ENCODE results near the gene CYBB. TPM values are rescaled to one million over a fixed set of nuclear protein-coding genes. Genes with fewer than 3 reads are reported as not detected.

Gene CYBB
- total RNA-seq, 1 experiment from 2014 or later = 0.24 TPM

- Histone ChIP-seq H3K27ac (no peak overlapping the region), H3K4me3 (no peak overlapping the region), H3K36me3 (no peaks in the 10 kb centered on the region), H3K4me1 (replicated peaks) (peaks cover under 1% of the 10 kb centered on the region; the same call in 1 of the 2 replicates), H3K9me3 (replicated peaks) (no peaks in the 10 kb centered on the region), H3K27me3 (replicated peaks) (no peaks in the 10 kb centered on the region)
- no peak for DNase-seq (ENCODE audit: low read depth in 1 of 2, low spot score in 2 of 2)
Measured at GRCh38 chrX:37830371-37830770, 50.5 kb downstream of the CYBB start.

DNA sequence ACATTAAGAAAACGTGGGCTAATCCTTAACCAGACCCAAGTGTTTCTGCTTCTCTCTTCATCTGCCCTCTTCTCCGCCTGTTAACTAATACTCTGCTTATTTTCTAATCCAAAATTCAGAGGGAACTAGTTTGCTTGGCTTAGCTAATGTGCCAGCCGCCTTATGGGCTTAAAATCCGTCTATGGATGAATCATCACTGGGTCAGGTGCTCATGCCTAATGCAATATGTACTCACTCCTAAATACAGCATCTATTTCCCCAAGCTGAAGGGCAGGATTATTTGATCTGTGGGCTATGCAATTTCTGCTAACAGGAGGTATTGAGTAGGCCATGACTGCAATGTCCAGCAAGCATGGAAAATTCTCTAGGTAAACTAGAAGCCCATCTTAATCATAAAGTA lies 55.1 kb downstream of the CYBB start:
- H3K36me3 ChIP-seq = no peaks in the 10 kb centered on the region
- H3K4me3 ChIP-seq = no peak overlapping the region
- no peaks in the 10 kb centered on the region for H3K4me1 ChIP-seq (replicated peaks)
- H3K27me3 ChIP-seq (replicated peaks) = no peaks in the 10 kb centered on the region
- no peak overlapping the region for H3K27ac ChIP-seq
- DNase-seq (ENCODE audit: low read depth in 1 of 2, low spot score in 2 of 2) = no peak
- no peaks in the 10 kb centered on the region for H3K9me3 ChIP-seq (replicated peaks)

GRCh38 chrX:37840931-37841330 lies 61.1 kb downstream of the CYBB start:
- DNase-seq (ENCODE audit: low read depth in 1 of 2, low spot score in 2 of 2) = no peak
- no peaks in the 10 kb centered on the region for H3K27me3 ChIP-seq (replicated peaks)
- no peaks in the 10 kb centered on the region for H3K9me3 ChIP-seq (replicated peaks)
- H3K4me3 ChIP-seq = no peak overlapping the region
- H3K36me3 ChIP-seq = no peaks in the 10 kb centered on the region
- H3K4me1 ChIP-seq (replicated peaks) = 0 out of 2 replicates have a peak, but pooled peaks cover under 1% of the 10 kb centered on the region
- no peak overlapping the region for H3K27ac ChIP-seq

DNA sequence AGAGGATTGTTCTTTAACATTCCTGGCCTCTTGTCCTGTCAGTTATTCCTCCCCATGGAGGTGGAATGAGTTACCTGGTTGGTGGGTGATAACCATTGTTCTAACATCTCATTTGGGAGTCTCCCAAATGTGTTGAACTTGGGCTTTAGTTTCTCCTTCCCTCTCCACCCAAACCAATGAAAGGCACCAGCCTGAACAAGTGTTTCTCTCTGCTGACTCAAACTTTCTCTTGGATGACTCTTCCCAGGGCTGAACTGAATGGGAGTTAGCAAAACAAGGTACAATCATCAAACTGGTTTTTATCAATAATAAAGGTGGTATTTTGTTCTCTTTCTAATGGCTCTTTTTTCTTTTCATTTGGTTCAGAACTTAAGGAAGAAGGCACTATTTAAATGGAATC lies 64.8 kb downstream of the CYBB start:
- Histone ChIP-seq H3K27me3 (replicated peaks) (no peaks in the 10 kb centered on the region), H3K4me3 (no peak overlapping the region), H3K9me3 (replicated peaks) (no peaks in the 10 kb centered on the region), H3K4me1 (replicated peaks) (peaks cover 11% of the 10 kb centered on the region), H3K27ac (no peak overlapping the region), H3K36me3 (no peaks in the 10 kb centered on the region)
- DNase-seq (ENCODE audit: low read depth in 1 of 2, low spot score in 2 of 2) = no peak

- Histone ChIP-seq H3K9me3 (replicated peaks) (no peaks in the 10 kb centered on the region), H3K36me3 (no peaks in the 10 kb centered on the region), H3K27ac (no peak overlapping the region), H3K27me3 (replicated peaks) (no peaks in the 10 kb centered on the region), H3K4me1 (replicated peaks) (peaks cover 11% of the 10 kb centered on the region), H3K4me3 (no peak overlapping the region; the same call in 1 of the 2 replicates)
- peak in 1 of 2 experiments; percentile 14 for DNase-seq (ENCODE audit: low read depth in 1 of 2, low spot score in 2 of 2)
Measured at GRCh38 chrX:37846141-37846540, 66.3 kb downstream of the CYBB start.

GRCh38 chrX:37846558-37846933 lies 66.7 kb downstream of the CYBB start:
- H3K9me3 ChIP-seq (replicated peaks) = no peaks in the 10 kb centered on the region
- no peaks in the 10 kb centered on the region for H3K27me3 ChIP-seq (replicated peaks)
- DNase-seq (ENCODE audit: low read depth in 1 of 2, low spot score in 2 of 2) = no peak
- peaks cover 11% of the 10 kb centered on the region for H3K4me1 ChIP-seq (replicated peaks)
- peak overlapping the region; percentile 69 for H3K4me3 ChIP-seq
- H3K36me3 ChIP-seq = no peaks in the 10 kb centered on the region
- H3K27ac ChIP-seq = no peak overlapping the region; the same call in 1 of the 2 replicates

DNA sequence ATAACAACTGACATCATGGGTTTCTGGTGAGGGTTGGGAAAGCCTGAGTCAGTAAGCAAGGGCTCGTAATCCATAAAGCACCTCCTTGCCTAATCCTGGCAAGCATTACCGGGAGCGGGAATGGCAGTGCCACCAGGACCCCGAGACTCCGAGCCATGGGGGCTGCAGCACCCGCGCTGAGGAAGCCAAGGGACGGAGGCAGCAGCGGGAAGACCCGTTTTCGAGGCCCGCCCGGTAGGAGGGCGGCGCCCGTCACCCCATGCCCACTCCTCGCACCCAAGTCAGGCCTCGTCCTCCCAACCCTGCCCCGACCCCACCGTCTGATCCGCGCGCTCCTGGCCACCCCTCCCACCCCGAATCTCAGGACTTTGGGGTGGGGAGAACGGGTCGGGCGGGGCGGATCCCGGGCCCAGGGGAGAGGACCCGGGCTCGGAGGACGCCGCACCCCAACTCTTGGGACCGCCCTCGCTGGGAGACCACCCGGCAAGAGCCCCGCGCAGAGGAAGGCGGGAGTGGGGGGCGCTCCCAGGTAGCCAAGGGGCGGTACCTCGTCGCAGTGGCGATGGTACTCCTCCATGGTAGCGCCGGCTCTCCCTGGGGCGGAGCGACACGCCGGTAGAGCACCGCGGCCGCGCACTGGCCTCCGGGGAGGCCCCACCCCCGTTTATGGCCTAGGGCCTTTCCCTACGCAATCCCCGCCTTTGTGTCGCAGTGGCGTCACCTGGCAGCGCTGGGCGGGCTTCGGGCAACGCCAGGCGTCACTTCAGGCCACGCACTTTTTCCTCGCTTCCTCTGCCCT lies 67.3 kb downstream of the CYBB start, which contains the start of gene DYNLT3:
TSS of gene DYNLT3 (minus strand) at position 638 of the 799 bp plus-strand sequence. CDS start at position 577, 61 bp downstream.
- H3K27me3 ChIP-seq (replicated peaks) = no peaks in the 10 kb centered on the region
- peak within 1 kb of the TSS; percentile 75 for H3K27ac ChIP-seq
- peak; percentile 73 to 79 for DNase-seq (ENCODE audit: low read depth in 1 of 2, low spot score in 2 of 2)
- peaks cover 11% of the 10 kb centered on the region for H3K4me1 ChIP-seq (replicated peaks)
- no peaks in the 10 kb centered on the region for H3K9me3 ChIP-seq (replicated peaks)
- no peaks in the 10 kb centered on the region for H3K36me3 ChIP-seq
- peak within 1 kb of the TSS; percentile 69 for H3K4me3 ChIP-seq

DNA sequence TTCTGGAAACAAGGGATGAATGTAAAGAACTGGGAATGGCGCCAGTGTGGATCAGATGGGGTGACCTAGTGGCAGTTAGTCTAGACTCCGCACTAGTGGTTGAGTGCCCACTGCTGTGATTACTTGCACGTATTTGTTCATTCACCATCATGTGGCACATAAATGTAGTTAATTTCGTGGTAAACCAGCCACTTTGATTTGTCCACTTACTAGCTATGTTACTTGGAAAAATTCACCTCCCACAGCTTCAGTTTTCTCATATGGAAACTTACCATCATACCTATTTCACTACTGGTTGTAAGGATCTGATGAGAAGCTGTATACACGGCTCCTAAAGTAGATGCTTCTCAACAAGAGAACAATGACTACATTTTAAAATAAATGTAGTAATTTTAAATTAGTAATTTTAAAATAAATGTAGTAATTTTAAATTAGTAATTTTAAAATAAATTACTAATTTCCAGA lies 67.9 kb downstream of the CYBB start:
- H3K27ac ChIP-seq = peak overlapping the region; percentile 75
- H3K4me3 ChIP-seq = peak overlapping the region; percentile 69
- no peak for DNase-seq (ENCODE audit: low read depth in 1 of 2, low spot score in 2 of 2)
- H3K36me3 ChIP-seq = no peaks in the 10 kb centered on the region
- no peaks in the 10 kb centered on the region for H3K27me3 ChIP-seq (replicated peaks)
- H3K4me1 ChIP-seq (replicated peaks) = peaks cover 11% of the 10 kb centered on the region
- no peaks in the 10 kb centered on the region for H3K9me3 ChIP-seq (replicated peaks)

DNA sequence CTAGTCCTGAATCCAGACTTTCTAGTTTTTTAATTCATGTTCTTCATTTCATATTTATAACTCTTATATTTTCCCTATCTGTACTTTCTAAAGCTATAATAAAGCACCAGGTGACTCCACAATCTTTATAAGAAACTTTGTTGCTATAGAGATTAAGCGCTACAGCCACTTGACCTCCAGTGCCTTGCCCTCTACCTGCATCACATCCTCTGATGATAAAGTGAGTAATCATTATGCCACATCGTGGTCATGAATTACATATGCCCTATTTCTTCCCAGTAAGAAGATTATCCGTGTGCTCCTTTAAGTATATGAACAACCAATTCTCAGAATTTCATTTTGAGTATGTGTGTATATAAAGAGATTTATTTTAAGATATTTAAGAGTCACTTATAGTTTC lies 74.3 kb downstream of the CYBB start:
- Histone ChIP-seq H3K27ac (no peak overlapping the region), H3K4me3 (no peak overlapping the region), H3K9me3 (replicated peaks) (no peaks in the 10 kb centered on the region), H3K4me1 (replicated peaks) (no peaks in the 10 kb centered on the region), H3K27me3 (replicated peaks) (no peaks in the 10 kb centered on the region), H3K36me3 (no peaks in the 10 kb centered on the region)
- no peak for DNase-seq (ENCODE audit: low read depth in 1 of 2, low spot score in 2 of 2)

GRCh38 chrX:37854748-37855147 lies 74.9 kb downstream of the CYBB start:
- Histone ChIP-seq H3K36me3 (no peaks in the 10 kb centered on the region), H3K27me3 (replicated peaks) (no peaks in the 10 kb centered on the region), H3K27ac (no peak overlapping the region), H3K4me1 (replicated peaks) (no peaks in the 10 kb centered on the region), H3K4me3 (no peak overlapping the region), H3K9me3 (replicated peaks) (no peaks in the 10 kb centered on the region)
- DNase-seq (ENCODE audit: low read depth in 1 of 2, low spot score in 2 of 2) = no peak

- no peaks in the 10 kb centered on the region for H3K27me3 ChIP-seq (replicated peaks)
- H3K27ac ChIP-seq = no peak overlapping the region
- no peak for DNase-seq (ENCODE audit: low read depth in 1 of 2, low spot score in 2 of 2)
- H3K9me3 ChIP-seq (replicated peaks) = no peaks in the 10 kb centered on the region
- no peaks in the 10 kb centered on the region for H3K36me3 ChIP-seq
- no peaks in the 10 kb centered on the region for H3K4me1 ChIP-seq (replicated peaks)
- H3K4me3 ChIP-seq = no peak overlapping the region
Measured at GRCh38 chrX:37860721-37861120, 80.9 kb downstream of the CYBB start.

GRCh38 chrX:37862851-37863250 lies 83.0 kb downstream of the CYBB start:
- H3K4me3 ChIP-seq = no peak overlapping the region

More at GRCh38 chrX:37862851-37863250, 83.0 kb downstream of the CYBB start:
- no peaks in the 10 kb centered on the region for H3K4me1 ChIP-seq (replicated peaks)
- H3K36me3 ChIP-seq = no peaks in the 10 kb centered on the region
- H3K27me3 ChIP-seq (replicated peaks) = no peaks in the 10 kb centered on the region
- DNase-seq (ENCODE audit: low read depth in 1 of 2, low spot score in 2 of 2) = no peak
- no peak overlapping the region for H3K27ac ChIP-seq
- H3K9me3 ChIP-seq (replicated peaks) = no peaks in the 10 kb centered on the region
